NCI-H1930 (cell line): ENCODE data around the gene CCDC182.

Experiments used
- DNase-seq, 2 experiments: peaks; one replicate each; lab custom pipeline; 2025; lab: John Stamatoyannopoulos, UW

CCDC182 gene

DNA sequence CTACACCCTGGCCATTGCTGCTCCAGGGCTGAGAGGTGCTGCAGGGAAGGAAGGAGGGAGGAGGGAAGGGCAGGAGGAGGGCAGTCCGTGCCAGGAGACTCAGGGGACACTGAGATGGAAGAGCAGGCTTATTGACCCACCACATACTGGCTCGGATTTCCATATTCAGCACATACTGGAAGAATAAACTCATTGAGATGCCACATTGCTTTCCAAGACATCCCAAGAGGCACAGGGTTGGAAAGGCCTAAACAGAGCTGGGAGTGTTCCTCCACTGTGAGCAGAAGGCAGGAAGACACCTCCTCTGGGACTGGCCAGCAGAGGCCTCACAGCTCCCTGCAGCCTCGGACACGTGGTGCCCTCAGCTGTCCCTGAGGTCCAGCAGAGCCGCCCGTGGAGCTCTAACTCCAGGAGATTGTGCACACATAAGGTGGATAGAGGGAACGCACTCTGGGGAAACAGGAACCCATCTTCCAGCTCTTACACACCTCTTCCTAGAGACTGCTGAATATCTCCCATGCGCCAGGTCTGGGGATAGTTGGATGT is 17.4 kb downstream of the CCDC182 start:
- DNase-seq, result no peak

GRCh38 chr17:57726838-57727237 is 18.3 kb downstream of the CCDC182 start:
- DNase-seq, result no peak

GRCh38 chr17:57726213-57726790 is 18.8 kb downstream of the CCDC182 start:
- no peak for DNase-seq

- DNase-seq, result no peak
Measured at GRCh38 chr17:57724729-57725125, 20.4 kb downstream of the CCDC182 start.

- no peak for DNase-seq
Measured at GRCh38 chr17:57724026-57724728, 20.9 kb downstream of the CCDC182 start.

- no peak for DNase-seq
Measured at GRCh38 chr17:57723427-57724025, 21.6 kb downstream of the CCDC182 start.

- no peak for DNase-seq
Measured at GRCh38 chr17:57722704-57723043, 22.4 kb downstream of the CCDC182 start.

DNA sequence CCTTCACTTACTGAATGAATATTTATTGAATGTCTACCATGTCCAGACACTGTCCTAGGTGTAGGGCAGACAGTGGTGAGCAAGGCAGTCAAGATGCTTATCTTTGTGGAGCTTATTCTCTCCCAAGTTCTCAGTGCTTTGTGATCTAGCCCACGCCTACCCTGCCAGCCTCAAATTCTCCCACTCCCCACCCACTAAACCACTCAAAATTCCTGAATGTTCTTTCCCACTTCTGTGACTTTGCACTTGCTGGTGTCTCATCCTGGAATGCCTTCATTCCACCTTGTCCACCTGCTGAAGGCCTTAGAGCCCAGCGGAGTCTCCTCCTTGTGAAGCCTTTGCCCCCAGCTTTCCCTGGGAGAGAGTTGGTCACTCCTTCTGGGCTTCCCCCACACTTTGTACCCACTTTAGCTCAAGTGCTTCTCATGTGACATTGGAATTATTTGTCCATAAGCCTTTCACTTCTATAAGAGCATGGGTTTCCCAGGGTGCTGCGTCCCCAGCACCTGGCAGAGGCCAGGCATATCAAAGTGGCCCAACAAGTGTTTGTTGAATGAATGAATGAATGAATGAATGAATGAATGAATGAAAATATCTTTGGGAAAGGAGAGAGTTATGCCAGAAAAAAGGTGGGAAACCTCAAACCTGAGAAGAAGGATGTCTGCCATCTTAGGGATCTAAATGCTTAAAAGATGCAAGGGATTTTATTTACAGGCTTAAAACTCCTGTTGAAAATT is 23.0 kb downstream of the CCDC182 start:
- no peak for DNase-seq

- no peak for DNase-seq
Measured at GRCh38 chr17:57720386-57721035, 24.6 kb downstream of the CCDC182 start.

DNA sequence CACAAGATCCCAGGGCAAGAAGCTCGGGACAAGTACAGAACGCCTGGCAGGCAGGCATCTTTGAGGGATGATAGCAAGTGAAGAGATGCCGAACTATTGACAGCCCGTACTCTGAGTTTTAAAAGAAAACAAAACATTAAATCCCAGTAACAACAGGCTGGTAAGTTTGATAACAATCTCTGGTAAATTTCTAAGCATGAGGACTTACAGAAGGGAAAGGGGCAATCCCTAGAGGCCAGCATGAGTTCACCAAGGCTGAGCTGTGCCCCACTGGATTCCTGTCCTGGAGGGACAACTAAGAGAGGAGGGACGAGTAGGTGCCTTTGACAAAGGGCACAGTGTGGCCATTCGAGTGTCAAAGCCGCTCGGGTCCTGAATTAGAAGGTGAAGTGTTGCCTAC is 26.2 kb downstream of the CCDC182 start:
- DNase-seq, result no peak

GRCh38 chr17:57715981-57716380 is 29.1 kb downstream of the CCDC182 start:
- DNase-seq, result no peak

DNA sequence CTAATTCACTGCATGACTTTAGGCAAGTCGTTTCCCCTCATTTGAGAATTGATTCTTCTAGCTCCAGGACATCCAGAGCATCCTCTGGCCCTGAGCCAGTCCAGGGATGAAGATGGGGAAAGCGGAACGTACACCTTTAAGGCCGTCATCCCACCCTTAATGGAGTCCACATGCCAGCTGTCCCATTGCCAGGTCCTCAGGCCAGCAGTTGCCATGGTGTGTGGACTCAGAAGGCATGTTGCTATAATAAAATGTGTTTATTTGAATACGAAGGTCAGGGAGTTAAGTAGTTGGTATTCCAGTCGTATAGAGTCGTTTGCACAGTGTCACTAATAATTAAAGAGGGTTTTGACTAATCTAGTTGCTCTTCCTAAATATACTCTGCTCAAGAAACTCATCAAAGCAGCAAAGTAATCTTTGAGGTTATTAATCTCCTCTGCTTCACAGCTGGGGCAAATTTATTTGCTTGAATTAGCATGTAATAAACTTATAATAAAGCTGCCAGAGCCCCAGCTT is 30.4 kb downstream of the CCDC182 start:
- DNase-seq, result no peak

DNA sequence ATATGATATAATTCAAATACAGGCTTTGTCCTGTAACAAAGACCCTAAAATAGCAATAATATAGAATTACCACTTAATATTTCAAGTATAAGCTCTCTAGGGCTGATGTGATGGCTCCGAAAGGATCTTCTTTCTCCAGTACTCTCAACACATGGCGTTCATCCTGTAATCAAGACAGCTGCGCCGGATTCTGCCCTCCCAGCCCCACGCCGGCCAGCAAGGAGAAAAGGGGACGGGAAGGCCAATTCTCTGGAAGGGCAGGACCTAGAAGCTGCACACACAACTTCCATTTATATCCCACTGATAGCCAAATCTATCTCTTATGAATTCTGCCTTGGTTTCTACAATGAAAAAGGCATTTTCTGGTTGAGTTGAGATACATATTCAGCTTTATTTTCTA is 32.0 kb downstream of the CCDC182 start:
- no peak for DNase-seq

GRCh38 chr17:57708410-57708809 is 36.7 kb downstream of the CCDC182 start:
- DNase-seq, result no peak

GRCh38 chr17:57707892-57708291 is 37.2 kb downstream of the CCDC182 start:
- DNase-seq, result no peak

DNA sequence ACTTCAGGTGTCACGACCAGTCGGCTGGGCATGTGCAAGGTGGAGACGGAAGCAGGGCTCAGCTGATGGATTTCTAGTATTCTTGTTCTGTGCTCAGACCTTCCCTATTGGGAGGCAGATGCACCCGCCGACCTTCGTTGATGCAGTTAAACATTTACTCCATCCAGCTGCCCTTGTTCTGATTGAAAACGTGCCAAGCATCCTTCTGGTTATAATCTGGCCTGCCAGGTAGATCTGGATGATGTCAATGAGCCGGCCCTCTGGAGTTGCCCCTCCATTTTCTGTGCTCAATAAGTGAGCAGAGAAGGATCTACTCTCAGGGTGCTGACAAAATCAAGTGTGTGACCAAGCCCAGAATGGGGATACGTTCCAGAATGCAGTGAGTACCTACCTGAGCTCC is 38.3 kb downstream of the CCDC182 start:
- DNase-seq, result no peak

GRCh38 chr17:57705921-57706695 is 39.0 kb downstream of the CCDC182 start:
- no peak for DNase-seq

- DNase-seq, result no peak
Measured at GRCh38 chr17:57704448-57704847, 40.7 kb downstream of the CCDC182 start.

GRCh38 chr17:57703273-57703672 is 41.8 kb downstream of the CCDC182 start:
- DNase-seq, result no peak

GRCh38 chr17:57701124-57701523 is 44.0 kb downstream of the CCDC182 start:
- peak in 1 of 2 experiments; percentile 25 for DNase-seq

DNA sequence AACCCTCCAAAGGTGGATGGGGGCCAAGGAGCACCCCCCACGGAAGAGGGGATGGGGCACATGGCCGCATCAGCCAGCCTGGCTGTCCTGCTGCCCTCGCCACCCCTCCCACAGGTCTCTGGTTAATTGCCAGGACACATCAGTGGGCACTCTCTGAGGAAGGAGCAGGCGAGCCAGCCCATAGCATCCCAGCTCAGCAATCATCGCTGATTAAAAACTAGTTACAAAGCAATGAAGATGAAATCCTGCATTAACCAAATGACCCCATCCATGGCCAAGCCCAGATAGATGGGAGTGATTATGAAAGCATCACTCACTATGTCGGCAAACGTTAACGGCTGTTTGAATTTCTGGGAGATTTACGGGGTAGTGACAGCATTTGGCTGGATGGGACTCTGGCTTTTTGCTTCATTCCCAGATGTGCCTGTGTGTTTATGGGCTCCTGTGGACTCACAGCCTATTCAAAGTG is 45.3 kb downstream of the CCDC182 start:
- no peak for DNase-seq
